ENCODE measurements around the gene MAD1L1.

DNA sequence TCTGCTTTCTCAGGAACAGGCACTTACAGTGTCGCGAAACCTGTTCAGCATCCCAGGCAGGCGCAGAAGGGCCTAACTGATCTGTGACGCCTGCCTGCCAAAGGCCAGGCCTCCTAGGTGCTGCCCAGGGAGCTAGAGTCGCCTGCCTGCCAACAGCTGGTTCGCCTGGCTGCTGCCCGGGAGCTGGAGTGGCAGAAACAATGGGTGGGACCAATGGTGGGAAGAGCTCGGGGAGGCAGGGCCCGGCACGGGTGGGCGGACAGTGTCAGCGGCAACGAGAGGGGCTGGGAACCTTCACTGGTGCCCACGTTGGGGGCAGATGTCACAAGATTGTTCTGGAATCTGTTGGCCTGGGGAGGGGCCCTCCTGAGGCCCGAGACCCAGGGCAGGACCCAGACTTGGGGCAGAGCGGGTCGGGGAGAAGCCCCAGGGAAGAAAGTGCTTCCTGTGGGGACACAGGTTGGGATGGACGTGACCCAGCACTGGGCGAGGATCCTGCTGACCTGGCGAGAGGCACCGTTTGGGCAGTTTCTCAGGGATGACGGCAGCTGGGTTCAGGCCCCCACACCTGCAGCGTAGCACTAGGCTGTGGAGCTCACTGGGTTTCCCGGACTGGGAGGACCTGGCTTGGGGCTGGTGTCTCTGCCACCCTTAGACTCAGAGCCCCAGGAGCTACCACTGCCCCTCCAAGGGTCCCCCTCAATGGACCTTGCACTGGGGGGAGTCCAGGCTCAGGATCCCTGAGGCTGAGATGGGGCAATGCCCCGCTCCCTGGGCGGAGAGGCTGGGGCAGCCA lies 380.8 kb downstream of the MAD1L1 start:
- TF ChIP-seq, protein P1, sequence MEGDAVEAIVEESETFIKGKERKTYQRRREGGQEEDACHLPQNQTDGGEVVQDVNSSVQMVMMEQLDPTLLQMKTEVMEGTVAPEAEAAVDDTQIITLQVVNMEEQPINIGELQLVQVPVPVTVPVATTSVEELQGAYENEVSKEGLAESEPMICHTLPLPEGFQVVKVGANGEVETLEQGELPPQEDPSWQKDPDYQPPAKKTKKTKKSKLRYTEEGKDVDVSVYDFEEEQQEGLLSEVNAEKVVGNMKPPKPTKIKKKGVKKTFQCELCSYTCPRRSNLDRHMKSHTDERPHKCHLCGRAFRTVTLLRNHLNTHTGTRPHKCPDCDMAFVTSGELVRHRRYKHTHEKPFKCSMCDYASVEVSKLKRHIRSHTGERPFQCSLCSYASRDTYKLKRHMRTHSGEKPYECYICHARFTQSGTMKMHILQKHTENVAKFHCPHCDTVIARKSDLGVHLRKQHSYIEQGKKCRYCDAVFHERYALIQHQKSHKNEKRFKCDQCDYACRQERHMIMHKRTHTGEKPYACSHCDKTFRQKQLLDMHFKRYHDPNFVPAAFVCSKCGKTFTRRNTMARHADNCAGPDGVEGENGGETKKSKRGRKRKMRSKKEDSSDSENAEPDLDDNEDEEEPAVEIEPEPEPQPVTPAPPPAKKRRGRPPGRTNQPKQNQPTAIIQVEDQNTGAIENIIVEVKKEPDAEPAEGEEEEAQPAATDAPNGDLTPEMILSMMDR (conservative IDR thresholded peaks at IDR 0.05; ENCODE audit: low read length), result no peak
- no peak for TF ChIP-seq EZH2phosphoT487 (IDR thresholded peaks at IDR 0.05; ENCODE audit: borderline replicate concordance, low read depth, low read length)

All from OCI-LY7 (cell line).